ENCODE results near the gene DHFR2. TPM values are rescaled to one million over a fixed set of nuclear protein-coding genes. Genes with fewer than 3 reads are reported as not detected.

Gene DHFR2
- total and polyA plus RNA-seq, 2 donors (not counting 3 experiments of a cell fraction or from before 2014, with no cell fraction given), result 0.65 to 2.2 TPM

- H3K4me1 ChIP-seq (ENCODE audit: control insufficient read depth, extremely low read depth, insufficient read depth, low read length), result peaks cover 10% of the 10 kb centered on the region
- DNase-seq (ENCODE audit: low read depth, low spot score), result no peak
- no peaks in the 10 kb centered on the region for H3K9me3 ChIP-seq (replicated peaks; ENCODE audit: control insufficient read depth, insufficient read depth, low read length)
- no peaks in the 10 kb centered on the region for H3K9me1 ChIP-seq (replicated peaks; ENCODE audit: control insufficient read depth, extremely low read depth, insufficient read depth, low read length)
- ChIA-PET CTCF (no interaction called here), POLR2A (no interaction called here)
- H3K27ac ChIP-seq (ENCODE audit: insufficient read depth, low read depth, low read length), result no peak overlapping the region
- H3K9ac ChIP-seq (replicated peaks; ENCODE audit: extremely low read depth, insufficient read depth, low read length), result no peak overlapping the region
- no TSS peak for BruUV-seq (replicated peaks)
- no peaks in the 10 kb centered on the region for H4K20me1 ChIP-seq (replicated peaks; ENCODE audit: control insufficient read depth, extremely low read depth, insufficient read depth, low read length)
- FAIRE-seq, result no peak
- H3K36me3 ChIP-seq (ENCODE audit: control insufficient read depth in 2 of 2, extremely low read depth in 1 of 2, insufficient read depth in 2 of 2, low read length in 2 of 2), result peaks cover 0 to 2% of the 10 kb centered on the region in 2 experiments
- TF ChIP-seq MYC (IDR thresholded peaks at IDR 0.05; ENCODE audit: low read depth, low read length) (no peak), JUN (IDR thresholded peaks at IDR 0.05; ENCODE audit: borderline replicate concordance, insufficient read depth, insufficient read length, low read depth) (no peak), POLR2A (IDR thresholded peaks at IDR 0.05; ENCODE audit: low read depth, low read length) (no peak), MAX (IDR thresholded peaks at IDR 0.05; ENCODE audit: insufficient read depth, insufficient read length) (no peak), EZH2 (IDR thresholded peaks at IDR 0.05; ENCODE audit: borderline replicate concordance, low read depth, low read length, severe bottlenecking) (no peak), GATA2 (IDR thresholded peaks at IDR 0.05; ENCODE audit: insufficient read depth, insufficient read length, low read depth, low read length) (no peak), POLR2AphosphoS5 (IDR thresholded peaks at IDR 0.05; ENCODE audit: insufficient read depth, low read depth, low read length) (no peak), CTCF (IDR thresholded peaks at IDR 0.05; ENCODE audit: extremely low read depth in 1 of 2, insufficient read depth in 1 of 2, low read depth in 1 of 2, low read length in 2 of 2) (no peak), FOS (IDR thresholded peaks at IDR 0.05; ENCODE audit: borderline replicate concordance, insufficient read depth, low read length) (no peak)
- peaks cover 10% of the 10 kb centered on the region for H3K79me2 ChIP-seq (ENCODE audit: control insufficient read depth, insufficient read depth, low read length)
- no peak overlapping the region for H2AFZ ChIP-seq (ENCODE audit: low read depth, low read length)
- dilution Hi-C loops (cut with MboI; ENCODE audit: extremely low pct_ligation_motif_present, low sequenced_read_pairs) (no loop called here), intact Hi-C loops (cut with micrococcal nuclease) (loop anchor here (10.0 kb wide), 1 partner anchor 156 kb away; no protein-coding TSS in a partner anchor)
- H3K4me2 ChIP-seq (ENCODE audit: insufficient read depth, low read length), result no peak overlapping the region
- no peaks in the 10 kb centered on the region for H3K27me3 ChIP-seq (ENCODE audit: control insufficient read depth in 2 of 2, insufficient read depth in 2 of 2, low read length in 2 of 2)
- H3K4me3 ChIP-seq (replicated peaks in 1 of 3; ENCODE audit: insufficient read depth in 1 of 3, low read depth in 1 of 3, low read length in 3 of 3), result no peak overlapping the region
These were observed 1.4 kb downstream of the DHFR2 start for GRCh38 chr3:94061297-94061696.
